ENCODE data around the gene MIPEP. TPM values are rescaled to one million over a fixed set of nuclear protein-coding genes. Genes with fewer than 3 reads are reported as not detected.

The MIPEP gene
- total RNA-seq, 1 experiment from 2014 or later, result 25.4 TPM

DNA sequence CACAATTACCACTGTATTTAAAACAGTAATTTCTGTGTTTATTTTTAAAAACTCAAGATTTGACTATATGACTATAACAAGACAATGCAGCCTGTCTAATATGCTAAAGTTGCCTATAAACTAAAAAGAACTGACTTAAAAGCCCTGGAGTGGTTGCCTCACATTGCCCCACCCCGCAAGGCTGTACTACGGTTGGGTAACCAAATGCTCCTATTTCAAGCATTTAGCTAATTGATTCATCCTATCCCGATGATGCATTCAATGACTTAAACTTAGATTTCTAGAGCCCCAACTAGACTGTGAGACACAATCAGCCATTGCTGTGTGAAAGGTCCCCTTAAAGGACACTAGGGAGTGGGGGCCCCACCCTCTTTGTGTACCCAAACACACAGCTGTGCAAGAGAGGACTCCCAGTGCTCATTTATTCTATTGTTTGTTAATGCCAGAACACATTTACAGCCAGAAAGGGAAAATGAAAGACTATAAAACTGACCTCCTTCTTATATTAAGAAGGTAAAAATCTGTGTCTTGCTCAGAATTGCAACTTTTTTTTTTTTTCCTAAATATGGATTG is 66.9 kb downstream of the MIPEP start:
- POLR2A ChIA-PET (ENCODE audit: low non-redundant PET), result no interaction called here
- CTCF ChIA-PET, result no interaction called here
- BruUV-seq (replicated peaks), result no TSS peak

DNA sequence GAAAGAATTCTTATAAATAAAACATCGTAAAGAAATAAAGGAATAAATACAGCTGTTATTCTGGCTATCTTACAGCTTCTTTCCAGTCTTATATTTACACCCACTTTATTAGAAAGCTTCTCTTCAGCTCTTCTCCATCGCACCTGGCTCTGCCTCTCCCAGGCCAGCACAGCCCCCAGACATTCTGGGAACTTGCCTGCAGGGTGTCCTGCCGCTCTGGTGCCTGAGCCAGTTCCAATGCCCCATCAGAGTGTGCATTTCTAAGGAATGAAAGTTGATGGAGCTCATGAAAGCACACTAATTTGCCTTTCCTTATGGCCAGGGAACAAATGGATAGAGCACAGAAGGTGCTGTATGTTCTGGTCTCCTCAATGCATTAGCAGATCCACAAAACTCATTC is 68.7 kb downstream of the MIPEP start:
- DNase-seq (ENCODE audit: low spot score), result no peak
- no peak overlapping the region for H3K4me3 ChIP-seq (ENCODE audit: low read depth, low read length, poor library complexity, severe bottlenecking)
- H3K9me3 ChIP-seq (ENCODE audit: low read depth, low read length, poor library complexity, severe bottlenecking), result no peaks in the 10 kb centered on the region
- H3K36me3 ChIP-seq (ENCODE audit: insufficient read depth, low read length, poor library complexity, severe bottlenecking), result no peaks in the 10 kb centered on the region
- no TSS peak for BruUV-seq (replicated peaks)
- H3K4me1 ChIP-seq (ENCODE audit: insufficient read depth, low read length, poor library complexity, severe bottlenecking), result no peaks in the 10 kb centered on the region
- POLR2A ChIA-PET (ENCODE audit: low non-redundant PET), result no interaction called here
- no peak for TF ChIP-seq EZH2 (IDR thresholded peaks at IDR 0.05; ENCODE audit: borderline replicate concordance, low read depth, low read length, poor library complexity, severe bottlenecking)
- TF ChIP-seq, protein P1, sequence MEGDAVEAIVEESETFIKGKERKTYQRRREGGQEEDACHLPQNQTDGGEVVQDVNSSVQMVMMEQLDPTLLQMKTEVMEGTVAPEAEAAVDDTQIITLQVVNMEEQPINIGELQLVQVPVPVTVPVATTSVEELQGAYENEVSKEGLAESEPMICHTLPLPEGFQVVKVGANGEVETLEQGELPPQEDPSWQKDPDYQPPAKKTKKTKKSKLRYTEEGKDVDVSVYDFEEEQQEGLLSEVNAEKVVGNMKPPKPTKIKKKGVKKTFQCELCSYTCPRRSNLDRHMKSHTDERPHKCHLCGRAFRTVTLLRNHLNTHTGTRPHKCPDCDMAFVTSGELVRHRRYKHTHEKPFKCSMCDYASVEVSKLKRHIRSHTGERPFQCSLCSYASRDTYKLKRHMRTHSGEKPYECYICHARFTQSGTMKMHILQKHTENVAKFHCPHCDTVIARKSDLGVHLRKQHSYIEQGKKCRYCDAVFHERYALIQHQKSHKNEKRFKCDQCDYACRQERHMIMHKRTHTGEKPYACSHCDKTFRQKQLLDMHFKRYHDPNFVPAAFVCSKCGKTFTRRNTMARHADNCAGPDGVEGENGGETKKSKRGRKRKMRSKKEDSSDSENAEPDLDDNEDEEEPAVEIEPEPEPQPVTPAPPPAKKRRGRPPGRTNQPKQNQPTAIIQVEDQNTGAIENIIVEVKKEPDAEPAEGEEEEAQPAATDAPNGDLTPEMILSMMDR (conservative IDR thresholded peaks at IDR 0.05; ENCODE audit: low read depth, low read length), result no peak
- intact Hi-C loops (cut with micrococcal nuclease; ENCODE audit: unreplicated experiment), result no loop called here
- no peak overlapping the region for H3K27ac ChIP-seq (ENCODE audit: low read depth, low read length, poor library complexity, severe bottlenecking)
- CTCF ChIA-PET, result no interaction called here
- H3K27me3 ChIP-seq (replicated peaks; ENCODE audit: insufficient read depth, low read depth, low read length, poor library complexity), result no peaks in the 10 kb centered on the region

More for the DNA sequence above, 66.9 kb downstream of the MIPEP start:
- Histone ChIP-seq H3K36me3 (ENCODE audit: insufficient read depth, low read length, poor library complexity, severe bottlenecking) (no peaks in the 10 kb centered on the region), H3K4me3 (ENCODE audit: low read depth, low read length, poor library complexity, severe bottlenecking) (no peak overlapping the region), H3K27me3 (replicated peaks; ENCODE audit: insufficient read depth, low read depth, low read length, poor library complexity) (no peaks in the 10 kb centered on the region), H3K4me1 (ENCODE audit: insufficient read depth, low read length, poor library complexity, severe bottlenecking) (no peaks in the 10 kb centered on the region), H3K27ac (ENCODE audit: low read depth, low read length, poor library complexity, severe bottlenecking) (no peak overlapping the region), H3K9me3 (ENCODE audit: low read depth, low read length, poor library complexity, severe bottlenecking) (no peaks in the 10 kb centered on the region)
- intact Hi-C loops (cut with micrococcal nuclease; ENCODE audit: unreplicated experiment), result no loop called here
- DNase-seq (ENCODE audit: low spot score), result no peak
- TF ChIP-seq, protein P1 (conservative IDR thresholded peaks at IDR 0.05; ENCODE audit: low read depth, low read length), result no peak

DNA sequence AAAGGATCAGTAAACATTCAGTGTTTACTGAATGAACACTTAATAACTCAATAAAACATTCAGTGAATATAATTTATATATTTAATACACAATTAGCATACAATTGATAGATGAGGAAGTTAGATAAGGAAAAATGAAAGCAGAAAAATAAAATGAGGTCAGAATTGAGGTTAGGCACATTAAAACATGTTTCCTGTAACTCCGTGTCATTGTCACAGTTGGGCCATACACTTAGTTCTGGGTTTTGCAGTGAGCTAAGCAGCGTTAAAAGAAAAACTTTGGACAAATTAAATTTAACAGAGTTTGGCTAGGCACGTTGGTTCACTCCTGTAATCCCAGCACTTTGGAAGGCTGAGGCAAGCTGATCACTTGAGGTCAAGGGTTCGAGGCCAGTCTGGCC is 71.4 kb downstream of the MIPEP start:
- DNase-seq (ENCODE audit: low spot score), result no peak
- Histone ChIP-seq H3K4me1 (ENCODE audit: insufficient read depth, low read length, poor library complexity, severe bottlenecking) (no peaks in the 10 kb centered on the region), H3K36me3 (ENCODE audit: insufficient read depth, low read length, poor library complexity, severe bottlenecking) (no peaks in the 10 kb centered on the region), H3K9me3 (ENCODE audit: low read depth, low read length, poor library complexity, severe bottlenecking) (no peaks in the 10 kb centered on the region), H3K27me3 (replicated peaks; ENCODE audit: insufficient read depth, low read depth, low read length, poor library complexity) (no peaks in the 10 kb centered on the region), H3K27ac (ENCODE audit: low read depth, low read length, poor library complexity, severe bottlenecking) (no peak overlapping the region), H3K4me3 (ENCODE audit: low read depth, low read length, poor library complexity, severe bottlenecking) (no peak overlapping the region)
- no TSS peak for BruUV-seq (replicated peaks)
- intact Hi-C loops (cut with micrococcal nuclease; ENCODE audit: unreplicated experiment), result no loop called here
- CTCF ChIA-PET, result no interaction called here
- POLR2A ChIA-PET (ENCODE audit: low non-redundant PET), result no interaction called here
- TF ChIP-seq, protein P1 (conservative IDR thresholded peaks at IDR 0.05; ENCODE audit: low read depth, low read length), result no peak
- no peak for TF ChIP-seq EZH2 (IDR thresholded peaks at IDR 0.05; ENCODE audit: borderline replicate concordance, low read depth, low read length, poor library complexity, severe bottlenecking)
